HG02943 (cell line): Measurements from ENCODE around the gene SRPX.

Experiments
- ATAC-seq: cut with Tn5 transposase; IDR thresholded peaks from one replicate; pipeline ENCODE4 v1.9.1; 2021; ENCODE audit warnings: mild to moderate bottlenecking, low read depth, moderate library complexity; ENCODE audit not compliant: unreplicated experiment

Gene SRPX

DNA sequence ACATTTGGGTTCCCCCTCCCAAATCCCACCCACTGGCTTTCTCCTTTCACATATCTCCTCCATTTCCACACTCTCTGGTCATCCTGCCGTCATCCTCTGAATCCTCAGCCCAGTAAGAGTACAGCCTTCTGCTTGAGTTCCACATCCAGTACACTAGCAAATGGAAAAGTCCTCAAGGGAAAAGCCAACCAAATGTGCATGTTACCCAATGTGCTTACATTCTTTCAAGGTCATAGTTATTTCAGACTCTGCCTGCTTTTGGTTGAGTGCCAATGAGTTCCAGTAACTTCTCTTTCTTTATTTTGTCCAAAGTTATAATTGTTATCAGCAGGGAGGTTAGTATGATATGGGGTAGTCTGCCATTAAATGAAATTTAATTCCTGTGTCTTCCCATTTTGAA lies 78.1 kb downstream of the SRPX start:
- ATAC-seq = no peak

DNA sequence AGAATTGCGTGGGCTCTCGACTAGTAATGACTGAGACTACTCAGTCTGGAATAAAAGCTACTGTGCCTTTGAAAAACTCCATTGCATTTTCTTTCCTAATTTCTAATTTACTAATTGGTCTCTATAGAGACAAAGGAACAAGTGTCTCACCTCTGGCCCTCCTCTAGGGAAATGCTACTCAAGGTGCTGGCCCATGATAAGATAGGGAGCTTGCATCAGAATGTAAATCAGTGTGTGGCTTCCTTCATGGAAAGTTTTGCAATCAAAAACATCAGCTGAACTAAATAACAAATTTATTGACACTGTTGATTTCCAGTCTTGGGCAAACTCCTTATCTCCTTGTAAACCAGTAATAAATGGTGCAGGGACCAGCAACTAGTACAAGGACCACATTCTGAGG lies 81.8 kb downstream of the SRPX start:
- ATAC-seq = no peak

DNA sequence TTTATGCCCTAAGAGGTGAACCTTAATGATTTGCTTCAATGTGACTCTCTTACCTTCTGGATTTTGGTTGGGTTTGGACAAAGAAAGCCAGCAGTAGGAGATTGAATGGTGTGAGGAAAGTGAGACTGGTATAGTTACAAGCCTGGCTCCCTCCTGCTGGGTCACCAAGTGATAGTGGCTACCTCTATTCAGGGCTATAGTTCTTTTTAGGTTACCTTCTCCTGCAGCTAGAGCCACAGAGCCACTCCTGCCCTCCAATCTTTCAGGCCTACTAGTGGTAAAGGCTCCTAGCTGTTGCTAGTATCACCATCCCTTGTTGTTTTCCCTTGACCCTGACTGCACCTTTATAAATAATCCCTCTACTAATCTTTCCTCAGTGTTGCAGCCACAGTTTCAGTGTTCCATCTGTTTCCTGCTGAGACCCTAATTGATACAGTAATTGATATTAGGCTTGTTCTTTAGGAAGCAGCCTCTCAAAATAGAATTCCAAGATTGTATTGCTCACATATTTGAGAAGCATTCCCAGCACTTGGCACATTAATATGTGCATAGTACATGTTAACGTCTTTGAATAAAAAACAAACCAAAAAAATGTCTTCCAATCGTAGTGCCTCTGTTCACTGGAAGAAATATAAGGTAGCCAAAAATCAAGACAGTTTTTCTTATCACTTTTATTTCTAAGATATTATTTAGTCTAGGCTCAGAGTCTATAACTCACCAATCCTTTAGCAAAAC lies 82.3 kb downstream of the SRPX start:
- no peak for ATAC-seq

DNA sequence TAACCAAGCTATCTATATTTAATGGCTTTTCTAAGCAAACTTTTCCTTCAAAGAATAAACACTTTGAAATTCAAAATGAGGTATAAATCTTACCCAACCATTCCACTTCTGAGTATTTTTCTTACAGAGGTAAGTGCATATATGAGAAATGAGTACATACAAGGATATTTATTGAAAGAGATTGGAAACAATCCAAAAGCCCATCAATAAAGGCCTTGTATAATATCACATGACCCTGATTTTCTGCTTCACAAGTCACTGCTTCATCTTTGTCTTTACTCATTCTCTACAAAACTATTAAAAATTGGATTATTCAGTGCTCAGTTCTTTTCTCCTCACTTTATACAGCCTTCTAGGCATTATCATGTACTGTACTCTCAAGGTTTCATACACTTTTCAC lies 91.3 kb downstream of the SRPX start:
- ATAC-seq = no peak

DNA sequence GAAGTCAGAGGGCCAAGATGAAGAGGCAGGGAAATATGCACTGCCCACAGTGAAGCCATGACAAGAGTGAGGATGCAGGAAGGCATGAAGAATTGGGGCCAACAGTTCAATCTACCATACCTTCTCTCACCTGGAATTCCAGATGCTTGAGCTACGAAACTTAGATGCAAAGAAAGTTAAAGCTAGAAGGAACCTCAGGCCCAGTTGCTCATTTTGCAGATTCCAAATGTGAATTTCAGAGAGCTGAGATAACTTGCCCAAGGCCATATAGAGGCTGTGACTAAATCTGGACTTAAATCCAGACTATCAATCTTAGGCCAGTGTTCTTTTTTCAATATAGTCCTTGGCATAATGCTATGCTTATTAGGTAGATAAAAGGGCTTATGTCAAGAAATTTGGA lies 92.7 kb downstream of the SRPX start:
- no peak for ATAC-seq

DNA sequence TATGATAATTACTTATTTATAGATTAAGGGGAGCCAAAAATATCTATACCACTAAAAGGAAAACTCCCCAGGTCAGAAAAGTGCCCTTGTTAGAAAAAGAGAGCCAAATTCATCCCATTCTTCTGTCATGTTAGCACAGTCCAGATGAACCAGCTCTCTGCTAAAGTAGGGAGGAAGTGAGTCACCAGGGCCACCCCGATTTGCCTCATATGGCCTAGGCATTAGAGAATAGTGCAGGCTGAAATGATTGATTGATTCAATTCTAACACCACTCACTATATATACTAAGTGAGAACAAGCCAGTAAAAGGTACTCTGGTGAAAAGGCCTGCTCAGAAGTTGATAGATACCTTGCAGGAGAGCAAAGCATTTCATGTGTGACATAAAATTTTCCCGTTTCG lies 94.5 kb downstream of the SRPX start:
- no peak for ATAC-seq

DNA sequence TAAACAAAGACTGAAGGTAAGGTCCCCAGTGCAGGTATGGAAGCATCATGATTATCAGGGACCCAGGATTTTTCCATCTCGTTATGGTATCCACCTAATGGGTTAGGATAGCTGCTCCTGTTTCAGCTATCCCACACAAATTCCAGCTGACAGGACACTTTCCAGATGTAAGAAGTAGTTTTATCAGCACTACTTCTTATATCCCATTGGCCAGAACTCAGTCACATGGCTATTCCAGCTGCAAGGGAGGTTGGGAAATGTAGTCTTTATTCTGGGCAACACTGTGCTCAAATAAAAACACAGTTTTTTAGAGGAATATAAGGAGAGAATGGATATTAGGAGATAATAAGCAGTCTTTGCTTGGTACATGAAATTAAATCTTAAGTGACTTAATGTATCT lies 96.7 kb downstream of the SRPX start:
- no peak for ATAC-seq

DNA sequence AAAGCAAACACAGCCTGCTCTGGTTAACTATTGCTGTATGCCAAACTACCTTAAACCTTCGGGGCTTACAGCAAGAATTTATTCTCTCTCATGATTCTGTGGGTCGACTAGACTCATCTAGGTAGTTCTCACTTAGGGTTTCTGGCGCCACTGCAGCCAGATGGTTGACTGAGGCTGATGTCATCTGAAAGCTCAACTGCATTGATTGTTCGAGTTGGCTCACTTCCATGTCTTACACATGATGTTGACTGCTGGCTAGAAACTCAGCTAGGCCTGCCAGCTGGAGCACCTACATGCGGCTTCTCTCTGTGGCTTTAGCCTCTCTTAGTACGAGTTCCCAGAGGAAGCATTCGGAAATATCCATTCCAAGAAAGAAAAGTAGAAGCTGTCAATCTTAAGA lies 103.2 kb downstream of the SRPX start:
- no peak for ATAC-seq

DNA sequence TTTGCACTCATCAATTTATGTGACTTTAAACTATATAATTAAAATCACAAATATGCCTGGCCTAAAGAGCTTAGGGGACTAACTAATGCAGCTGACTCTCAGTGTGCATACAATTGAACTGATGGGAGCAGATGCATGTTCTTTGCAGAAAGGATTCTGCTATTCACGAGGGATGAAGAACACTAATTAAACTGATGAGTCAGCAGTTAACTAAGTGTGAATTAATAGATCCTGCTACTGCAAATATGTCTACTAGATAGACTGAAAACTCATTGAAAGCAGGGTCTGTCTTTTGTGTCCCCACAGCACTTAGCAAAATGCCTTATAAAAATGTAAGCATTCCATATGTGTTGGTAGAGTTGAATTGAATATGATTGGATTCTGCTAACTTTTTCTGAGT lies 104.0 kb downstream of the SRPX start:
- no peak for ATAC-seq

DNA sequence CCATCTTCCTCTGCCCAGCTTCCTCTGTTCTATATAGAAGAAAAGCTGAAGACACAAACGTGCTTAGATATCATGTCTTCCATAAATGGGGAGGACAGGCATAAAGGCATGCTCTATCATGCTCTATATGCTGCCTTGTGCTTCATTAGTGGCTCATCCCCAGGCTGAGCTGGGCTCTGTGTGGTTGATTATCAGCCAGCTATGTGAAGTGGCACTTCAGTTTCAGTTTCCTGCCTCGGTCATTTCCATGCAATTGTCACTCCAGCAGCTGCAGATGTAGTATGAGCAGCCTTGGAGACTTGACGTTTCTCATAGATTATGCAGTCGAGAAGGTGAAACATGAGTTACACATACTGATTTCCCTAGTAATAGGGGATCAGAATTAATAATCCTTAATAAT lies 108.1 kb downstream of the SRPX start:
- ATAC-seq = peak; percentile 96

DNA sequence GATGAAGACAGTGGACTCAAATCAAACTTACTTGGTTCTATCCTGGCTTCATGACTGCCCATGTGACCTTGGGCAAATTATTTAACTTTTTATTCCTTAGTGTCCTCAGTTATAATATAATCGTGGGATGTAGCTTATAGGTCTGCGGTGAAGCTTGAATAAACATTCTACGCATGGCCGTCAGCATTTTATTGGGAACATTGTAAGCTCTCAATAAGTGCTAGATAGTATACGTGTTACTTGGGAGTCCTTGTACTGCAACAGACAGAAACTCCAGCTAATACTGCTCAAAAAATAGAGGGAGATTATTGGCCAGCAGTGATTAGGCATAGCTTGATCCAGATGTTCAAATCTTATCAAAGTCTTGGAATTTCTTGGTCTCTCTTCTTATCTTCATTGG lies 109.5 kb downstream of the SRPX start:
- ATAC-seq = no peak

DNA sequence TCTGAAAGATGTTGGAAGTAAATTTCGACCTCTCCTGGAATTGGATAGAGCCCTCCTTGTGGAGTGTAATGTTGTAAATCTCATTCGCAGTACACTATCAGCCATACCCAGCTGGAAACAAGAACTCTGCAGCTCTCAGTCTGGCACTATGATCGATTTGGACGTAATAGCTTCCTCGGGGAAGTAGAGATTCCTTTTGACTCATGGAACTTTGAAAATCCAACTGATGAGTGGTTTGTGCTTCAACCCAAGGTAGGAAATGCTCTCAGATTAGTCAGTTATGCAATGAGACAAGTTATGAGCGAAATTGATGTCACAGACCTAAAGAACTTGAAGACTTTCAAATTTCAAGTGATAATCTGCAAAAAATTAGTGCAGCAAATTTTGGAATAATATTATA lies 110.4 kb downstream of the SRPX start:
- no peak for ATAC-seq

DNA sequence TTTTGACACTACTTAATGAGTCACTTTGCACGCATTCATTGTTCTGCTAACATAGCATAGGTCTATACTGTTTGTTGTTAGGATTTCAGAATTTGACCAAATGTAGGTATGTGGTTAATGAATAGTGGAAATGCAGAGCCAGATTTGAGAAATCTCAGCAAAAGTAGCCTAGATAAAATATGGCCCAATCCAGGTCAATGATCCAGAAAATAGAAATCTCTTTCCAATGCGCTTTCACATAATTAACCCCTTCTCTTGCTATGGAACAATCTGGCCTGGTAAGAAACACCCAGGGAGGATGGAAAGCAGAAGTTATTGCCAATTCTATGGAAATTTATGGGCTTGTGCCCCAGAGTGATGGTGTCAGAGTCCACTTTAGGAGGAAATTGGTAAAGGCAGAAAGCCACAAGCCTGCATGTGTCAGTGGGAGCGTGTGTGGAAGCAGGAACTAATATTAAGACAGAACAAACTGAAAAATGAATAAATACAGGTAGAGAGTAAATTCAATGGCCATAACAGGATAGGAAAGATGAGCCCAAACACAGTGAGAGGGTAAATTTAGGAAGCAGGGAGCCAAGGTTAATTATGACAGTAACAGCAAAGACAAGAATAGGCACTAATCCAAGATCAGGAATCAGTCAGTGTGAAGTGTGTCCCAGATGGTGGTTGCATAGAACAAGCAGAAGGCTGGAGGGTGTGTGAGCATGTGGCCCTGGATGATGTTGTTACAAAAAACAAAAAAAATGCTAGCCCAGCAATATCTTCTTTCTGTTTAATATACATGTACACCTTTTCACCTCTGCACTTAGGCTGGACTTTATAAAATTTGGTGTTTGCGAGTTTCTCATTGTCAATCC lies 111.4 kb downstream of the SRPX start:
- ATAC-seq = no peak

DNA sequence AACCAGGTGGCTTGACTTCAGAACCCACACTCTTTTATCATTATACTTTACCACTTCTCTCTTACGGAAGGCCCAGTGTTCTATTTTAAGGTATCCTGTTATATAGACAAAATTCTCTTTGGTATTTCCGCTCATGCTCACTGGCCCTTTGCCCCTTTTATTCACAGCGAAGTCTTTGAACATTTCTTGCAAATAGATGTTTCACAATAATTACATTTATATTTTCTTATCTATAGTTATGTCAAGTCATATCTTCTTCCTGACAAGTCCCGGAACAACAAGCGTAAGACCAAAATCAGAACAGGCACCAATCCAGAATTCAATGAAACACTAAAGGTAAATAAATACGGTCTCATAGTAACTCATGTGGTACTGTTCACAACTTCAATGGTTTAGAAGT lies 112.3 kb downstream of the SRPX start:
- no peak for ATAC-seq

DNA sequence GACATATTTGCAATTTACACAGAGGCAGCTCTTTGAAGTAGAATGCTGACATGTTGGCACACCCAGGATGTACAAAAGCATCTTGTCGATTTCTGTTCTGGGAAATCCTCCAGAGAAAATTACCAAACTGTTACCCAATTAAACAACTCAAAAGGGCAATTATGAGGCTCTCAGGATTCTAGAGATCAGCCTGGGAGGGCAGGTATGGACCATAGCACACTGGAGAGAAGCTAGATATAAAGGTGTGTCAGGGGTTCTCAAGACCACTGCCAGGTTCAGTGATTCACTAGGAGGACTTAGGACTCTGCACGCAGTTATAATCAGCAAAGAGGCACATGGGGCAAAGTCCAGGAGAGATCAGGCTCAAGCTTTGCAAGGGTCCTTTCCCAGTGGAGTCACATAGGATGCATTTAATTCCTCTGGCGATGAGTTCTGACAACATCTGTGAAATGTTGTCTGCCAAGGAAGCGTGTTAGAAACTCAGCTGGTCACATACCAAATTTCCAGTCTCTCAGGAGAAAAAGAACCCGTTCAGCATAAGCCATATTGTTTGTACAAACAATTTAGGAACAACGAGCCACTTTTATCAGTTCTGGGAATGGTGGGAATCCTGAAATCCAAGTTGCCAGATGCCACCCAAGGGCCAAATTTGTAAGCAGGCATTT lies 113.5 kb downstream of the SRPX start:
- no peak for ATAC-seq

DNA sequence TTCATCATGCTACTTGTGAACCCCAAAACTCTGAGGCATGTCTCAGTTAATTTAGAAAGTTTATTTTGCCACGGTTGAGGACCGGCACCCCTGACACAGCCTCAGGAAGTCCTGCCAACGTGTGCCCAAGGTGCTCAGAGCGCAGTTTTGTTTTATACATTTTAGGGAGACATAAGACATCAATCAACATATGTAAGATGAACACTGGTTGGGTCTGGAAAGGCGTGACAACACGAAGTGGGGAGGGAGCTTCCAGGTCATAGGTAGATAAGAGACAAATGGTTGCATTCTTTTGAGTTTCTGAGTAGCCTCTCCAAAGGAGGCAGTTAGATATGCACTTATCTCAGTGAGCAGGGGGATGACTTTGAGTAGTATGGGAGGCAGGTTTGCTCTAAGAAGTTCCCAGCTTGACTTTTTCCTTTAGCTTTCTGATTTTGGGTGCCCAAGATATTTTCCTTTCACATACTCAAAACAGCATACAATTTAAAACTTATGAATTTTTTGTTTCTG lies 115.4 kb downstream of the SRPX start:
- ATAC-seq = no peak

DNA sequence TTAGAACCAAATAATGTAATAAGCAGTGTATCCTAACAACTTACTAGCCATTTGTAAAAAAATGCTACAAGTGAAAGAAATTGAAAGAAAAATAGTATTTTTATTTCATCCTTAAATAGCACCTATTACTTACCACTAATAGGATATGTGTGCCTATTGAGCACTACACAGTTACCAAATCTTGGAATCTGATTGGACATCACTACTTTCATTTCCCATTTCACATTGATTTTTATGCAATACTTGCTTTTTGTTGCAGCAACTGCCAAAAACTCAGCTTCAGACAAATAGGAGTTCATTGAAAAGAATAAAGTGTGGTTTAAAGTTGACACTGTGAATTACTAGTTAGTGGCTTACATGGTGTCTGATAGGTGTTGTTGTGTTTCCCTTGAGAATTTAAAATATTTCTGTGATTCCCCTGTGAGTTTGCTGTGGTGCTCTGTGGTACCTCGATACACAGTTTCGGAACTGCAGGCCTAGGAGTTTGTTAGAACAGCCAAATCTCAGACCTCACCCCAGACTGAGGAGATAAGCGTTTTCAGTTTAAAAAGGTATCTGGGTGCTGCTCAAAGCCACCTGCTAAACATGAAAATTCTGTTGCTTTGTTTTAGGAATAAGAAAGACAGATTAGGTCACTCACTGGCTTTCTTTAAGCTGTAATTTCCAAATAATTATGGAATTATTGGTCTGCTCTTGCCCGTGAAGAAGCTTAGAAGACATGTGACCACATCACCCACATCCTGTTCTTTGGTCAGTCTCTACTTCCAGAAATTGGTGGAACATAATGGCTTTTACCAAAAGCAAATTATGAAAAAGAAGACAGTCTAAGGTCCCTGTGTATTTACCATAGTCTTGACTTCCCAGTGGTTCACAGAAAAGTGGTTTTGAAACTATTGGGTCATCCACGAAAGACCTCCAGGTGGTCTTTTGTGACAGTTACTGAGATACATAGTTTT lies 116.5 kb downstream of the SRPX start:
- ATAC-seq = peak; percentile 88

DNA sequence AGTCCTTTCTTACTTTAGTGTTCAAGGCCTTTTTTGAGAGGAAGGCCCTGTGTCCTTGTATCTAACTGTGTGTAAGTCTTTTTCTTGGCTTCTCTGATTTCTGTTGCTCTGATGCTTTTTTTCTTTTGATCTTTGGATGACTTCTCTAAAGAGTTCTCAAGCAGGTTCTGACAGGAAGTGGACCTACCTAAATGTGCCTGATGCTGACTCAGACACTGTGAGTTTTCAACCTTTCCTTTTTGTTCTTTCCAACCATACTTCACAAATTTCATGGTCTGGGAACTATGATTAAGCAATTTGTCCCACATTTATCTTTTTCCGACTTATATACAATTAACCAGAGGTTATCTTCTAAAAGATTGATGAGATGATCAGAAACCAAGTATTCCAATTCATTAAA lies 117.8 kb downstream of the SRPX start:
- ATAC-seq = no peak

DNA sequence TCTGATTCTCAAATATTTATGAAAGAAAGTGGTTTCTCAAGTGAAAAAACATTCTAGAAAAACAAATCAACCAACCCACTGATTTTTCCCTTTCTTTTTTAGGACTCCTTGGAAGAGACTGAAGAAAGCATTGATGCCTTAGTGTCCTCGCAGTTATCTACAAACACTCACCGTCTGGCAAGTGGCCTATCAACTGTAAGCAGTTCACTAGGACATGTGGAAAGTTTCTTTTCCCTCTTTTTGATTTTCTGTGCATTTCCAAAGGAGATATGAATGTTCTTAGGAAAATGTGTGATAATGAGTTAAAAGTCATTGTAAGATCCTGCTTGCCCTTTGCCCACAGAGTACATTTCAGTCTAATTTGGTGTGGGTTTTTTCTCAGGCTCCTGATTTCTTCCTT lies 118.4 kb downstream of the SRPX start:
- no peak for ATAC-seq

DNA sequence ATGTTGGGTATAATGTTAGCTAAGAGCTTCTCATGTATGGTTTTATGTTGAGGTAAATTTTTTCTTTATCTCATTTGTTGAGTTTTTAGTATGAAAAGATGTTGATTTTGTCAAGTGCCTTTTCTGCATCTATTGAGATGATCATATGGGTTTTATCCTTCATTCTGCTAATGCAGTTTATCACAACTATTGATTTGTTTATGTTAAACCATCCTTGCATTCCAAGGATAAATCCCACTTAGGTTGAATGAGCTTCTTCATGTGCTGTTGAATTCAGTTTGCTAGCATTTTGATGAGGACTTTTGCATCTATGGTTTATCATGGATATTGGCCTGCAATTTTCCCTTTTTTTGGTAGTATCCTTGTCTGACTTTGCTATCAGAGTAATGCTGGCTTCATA lies 121.0 kb downstream of the SRPX start:
- no peak for ATAC-seq
